Measurements from ENCODE around the gene SSBP3.

The SSBP3 gene

DNA sequence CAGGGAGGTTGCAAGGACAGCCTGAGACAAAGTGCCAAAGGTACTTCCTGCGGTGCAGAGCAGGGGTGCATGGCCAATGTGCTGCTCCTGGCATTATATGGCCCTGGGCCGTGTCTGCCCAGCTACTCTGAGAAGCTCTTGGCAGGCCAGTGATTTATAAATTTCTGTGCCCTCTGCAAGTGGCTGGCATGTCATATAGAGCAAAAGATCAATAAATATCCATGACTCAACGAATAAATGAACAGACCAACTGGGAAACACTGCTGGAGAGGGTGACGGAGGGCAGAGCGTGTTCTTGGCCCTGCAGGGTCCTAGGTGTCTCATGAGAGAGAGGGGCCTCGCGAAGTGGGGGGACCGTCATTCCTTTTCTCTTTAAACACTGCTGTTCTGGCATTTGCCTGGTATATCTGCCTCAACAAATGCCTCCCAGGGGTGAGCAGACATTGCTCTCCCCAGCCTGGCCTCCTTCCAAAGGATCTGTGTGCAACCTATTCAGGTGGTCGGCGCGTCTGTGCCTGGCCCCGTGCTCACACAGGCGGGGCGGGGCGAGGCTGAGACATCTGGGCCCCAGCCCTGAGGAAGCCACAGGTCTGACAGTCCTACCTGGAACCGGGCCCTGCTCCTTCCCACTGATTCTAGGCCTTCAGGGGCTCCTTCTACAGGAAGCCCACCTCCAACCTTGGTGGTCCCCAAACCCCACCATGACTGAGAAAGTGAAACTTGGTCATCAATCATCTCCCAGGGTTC lies 123.9 kb downstream of the SSBP3 start:
- no peak for DNase-seq

- DNase-seq = no peak
These were observed 125.5 kb downstream of the SSBP3 start for GRCh38 chr1:54280651-54281050.

DNA sequence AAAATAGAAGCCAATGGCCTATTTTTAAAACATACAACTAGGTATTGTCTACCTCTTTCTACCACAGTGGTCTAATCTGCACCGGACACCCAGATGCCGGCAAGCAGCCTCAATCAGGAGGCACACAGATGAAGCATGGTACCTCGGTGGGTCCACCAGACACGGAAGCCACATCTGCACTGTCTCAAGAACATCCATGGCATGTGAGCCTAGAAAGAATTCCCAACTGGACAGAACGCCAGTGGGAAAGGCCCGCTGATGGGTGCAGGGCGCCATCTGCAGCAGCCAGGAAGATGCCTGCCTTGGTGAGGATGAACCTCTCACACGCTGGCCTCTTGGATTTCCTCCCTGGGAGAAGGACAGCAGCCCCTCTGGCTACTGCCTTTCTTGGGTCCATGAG lies 126.7 kb downstream of the SSBP3 start:
- DNase-seq = no peak

- no peak for DNase-seq
These were observed 127.2 kb downstream of the SSBP3 start for GRCh38 chr1:54278941-54279422.

DNA sequence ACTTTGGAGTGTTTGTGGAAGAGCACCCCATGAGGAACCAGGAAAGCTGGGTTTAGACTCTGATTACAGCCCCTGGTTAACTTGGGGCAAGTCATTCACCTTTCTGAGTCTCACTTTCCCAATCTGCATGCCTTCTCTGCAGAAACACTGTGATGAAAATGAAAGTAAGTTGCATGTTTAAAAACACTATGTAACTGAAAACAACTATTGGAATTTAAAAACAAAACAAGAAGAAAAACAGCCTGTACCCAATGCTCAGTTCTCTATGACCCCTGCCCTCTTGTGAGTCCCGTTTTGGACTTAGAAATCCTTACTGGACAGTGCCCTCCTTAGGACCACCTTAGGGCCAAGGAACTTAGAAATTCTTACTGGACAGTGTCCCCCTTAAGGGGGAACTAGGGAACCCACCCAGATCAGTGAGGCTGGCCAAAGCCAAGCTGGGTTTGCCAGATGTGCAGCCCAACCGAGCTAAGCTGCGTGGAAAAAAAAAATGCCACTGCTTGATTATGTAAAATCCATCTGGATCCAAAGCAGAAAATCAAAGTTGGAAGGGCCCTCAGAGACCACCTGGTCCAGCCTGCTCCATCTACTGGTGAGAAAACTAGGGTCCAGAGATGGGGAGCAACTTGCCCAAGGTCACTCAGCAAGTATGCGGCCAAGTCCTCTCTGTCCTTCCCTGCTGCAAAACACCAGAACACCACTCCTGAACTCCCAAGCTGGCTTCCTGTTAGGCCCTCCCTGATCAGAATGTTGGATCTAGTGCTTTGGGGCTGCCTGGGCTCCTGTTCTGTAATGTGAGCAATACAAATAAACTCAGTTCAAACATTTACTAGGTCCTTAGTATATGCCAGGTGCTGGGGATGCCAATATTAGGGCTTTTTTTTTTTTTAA lies 128.5 kb downstream of the SSBP3 start:
- no peak for DNase-seq

GRCh38 chr1:54276617-54277450 lies 129.4 kb downstream of the SSBP3 start:
- no peak for DNase-seq

DNA sequence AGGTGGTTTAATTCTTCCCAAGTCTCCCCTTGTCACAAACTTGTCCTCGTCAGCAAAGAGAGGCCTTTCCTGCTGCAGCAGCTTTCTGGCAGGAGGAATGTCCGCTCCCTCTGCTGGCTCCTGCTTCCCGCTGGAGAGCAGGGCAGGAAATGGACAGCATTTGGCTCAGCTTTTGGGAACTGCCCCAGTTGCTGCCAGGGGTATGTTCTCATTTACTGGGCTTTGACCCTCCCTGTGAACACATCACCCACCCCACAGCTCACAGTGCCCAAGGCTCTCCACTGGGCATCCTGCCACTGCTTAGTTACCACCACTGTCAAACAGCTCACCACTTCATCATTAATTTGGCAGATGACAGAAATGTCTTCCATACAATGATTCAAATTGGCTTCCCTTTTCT lies 130.8 kb downstream of the SSBP3 start:
- no peak for DNase-seq

GRCh38 chr1:54274881-54275280 lies 131.3 kb downstream of the SSBP3 start:
- no peak for DNase-seq

DNA sequence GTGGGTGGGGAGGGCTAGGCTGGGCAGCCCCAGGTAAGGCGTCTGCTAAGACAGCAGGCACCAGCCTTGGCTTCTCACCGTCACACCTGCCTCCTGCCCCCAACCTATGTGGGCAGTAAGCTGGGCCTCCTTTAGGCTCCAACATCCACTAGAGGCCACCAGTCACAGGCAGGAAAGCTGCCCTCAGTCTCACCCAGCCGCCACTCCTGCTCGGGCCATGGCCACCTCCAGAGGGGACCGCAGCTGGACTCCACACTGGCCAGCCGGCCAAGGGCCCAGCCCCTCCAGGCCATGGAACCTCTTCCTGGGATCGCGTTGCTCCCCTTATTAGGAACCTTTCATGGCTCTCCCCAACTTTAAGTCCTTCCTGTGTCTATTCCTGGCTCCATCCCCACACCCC lies 131.7 kb downstream of the SSBP3 start:
- DNase-seq = no peak

- DNase-seq = no peak
These were observed 132.4 kb downstream of the SSBP3 start for GRCh38 chr1:54273795-54274163.

DNA sequence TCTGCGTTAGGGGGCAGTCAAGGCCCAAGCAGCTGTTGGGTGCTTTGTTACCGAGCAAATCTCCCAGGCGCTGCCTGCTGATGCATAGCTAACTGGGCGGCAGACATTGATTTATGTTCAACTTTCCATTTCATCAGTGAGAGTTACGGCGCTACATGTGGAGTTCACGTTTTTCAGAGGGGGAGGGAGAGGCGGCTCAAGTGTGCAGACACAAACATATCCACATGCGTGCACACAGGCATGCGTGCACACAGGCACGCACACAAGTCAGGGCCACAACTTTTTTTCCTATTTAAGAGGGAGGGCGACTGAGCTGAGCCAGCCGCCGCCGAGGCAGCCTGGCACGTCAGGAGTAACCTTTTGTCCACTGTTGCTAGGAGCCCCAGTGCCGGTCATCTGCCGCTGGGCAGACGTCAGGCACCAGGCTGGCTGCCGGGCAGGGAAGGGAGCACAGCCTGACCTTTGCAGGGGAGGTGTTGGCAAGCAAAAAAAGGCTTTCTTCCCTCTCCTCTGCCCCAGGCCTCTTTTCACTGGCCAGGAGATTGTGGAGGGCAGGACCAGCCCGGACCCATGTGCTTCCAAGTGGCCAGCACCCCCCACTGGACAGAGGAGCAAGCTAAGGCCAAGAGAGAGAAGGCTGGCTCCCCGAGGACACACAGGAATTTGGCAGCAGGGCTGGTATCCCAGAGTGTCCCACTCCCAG lies 133.0 kb downstream of the SSBP3 start:
- no peak for DNase-seq

GRCh38 chr1:54272772-54273091 lies 133.5 kb downstream of the SSBP3 start:
- DNase-seq = no peak

DNA sequence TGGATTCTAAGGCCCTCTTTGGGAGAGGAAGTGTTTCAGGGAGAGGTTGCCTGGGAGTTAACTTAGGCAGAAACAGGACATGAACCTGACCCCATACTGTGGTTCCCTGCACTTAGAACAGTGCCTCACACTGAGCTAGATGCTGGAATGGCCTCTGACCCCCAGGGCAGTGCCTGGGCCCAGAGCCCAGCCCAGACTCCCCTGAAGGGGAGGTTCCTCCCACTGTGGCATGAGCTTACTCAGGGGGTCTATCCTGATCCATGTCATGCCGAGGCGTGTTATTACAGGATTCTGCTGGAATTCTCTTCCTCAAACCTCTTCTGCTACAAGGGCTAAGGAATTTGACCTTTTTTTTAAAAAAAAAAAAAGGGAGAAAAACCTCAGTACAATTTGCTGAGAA lies 134.1 kb downstream of the SSBP3 start:
- DNase-seq = no peak

DNA sequence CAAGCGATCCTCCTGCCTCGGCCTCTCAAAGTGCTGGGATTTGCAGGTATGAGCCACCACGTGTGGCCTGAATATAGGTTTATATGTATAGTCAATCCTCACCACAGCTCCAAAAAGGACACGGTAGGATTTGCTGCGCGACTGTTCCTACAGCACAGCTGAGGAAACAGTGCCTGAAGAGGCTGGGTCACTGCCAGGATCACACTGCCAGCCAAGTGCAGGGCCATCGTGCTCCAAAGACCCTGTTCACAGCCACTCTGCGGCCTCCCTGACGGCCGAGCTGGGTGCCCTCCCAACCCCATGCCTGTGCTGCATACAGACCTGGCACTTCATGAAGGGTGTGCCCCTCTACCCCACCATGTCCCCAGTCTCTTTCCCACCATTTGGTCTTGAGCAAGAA lies 134.9 kb downstream of the SSBP3 start:
- DNase-seq = no peak

DNA sequence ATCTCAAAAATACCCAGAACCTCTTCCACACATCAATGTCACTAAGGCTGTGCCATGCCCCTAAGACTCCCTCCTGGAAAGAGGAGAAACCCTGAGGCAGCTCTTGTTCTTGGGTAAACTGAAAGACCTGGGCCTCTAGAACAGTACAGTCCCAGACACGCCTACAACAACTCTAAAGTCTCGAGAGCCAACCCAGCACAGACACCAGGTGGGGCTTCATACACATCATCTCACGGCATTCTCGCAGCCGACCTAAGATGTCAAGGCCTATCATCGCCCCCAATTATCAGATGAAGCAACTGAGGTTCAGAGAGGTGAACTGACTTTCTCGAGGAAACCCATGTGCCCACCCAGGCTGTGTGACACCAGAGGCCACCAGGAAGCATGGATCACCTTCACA lies 135.7 kb downstream of the SSBP3 start:
- DNase-seq = no peak

DNA sequence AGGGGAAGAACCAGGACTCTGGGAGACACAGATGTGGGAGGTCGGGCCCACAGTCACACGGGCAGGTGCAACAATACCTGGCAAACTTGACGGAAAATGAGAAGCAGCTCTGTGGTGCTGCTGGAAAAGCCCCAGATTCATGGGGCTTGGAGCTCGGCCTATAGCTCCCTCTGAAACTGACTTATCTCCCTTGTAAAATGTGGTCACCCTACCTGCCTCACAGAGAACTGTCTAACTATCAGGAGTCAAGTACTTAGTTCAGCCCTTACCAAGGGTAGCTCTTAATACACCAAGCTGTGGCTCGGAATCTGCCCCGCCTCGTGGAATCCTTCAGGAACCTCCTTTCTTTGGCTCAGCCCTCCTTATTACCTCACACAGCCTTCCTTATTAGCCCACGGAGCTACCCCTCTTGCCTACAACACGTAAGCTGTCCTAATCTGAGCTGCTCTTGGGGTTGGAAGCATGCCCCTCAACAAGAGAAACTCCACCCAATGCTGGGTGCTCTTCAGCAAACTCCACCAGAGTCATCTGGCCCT lies 137.4 kb downstream of the SSBP3 start:
- DNase-seq = no peak

- DNase-seq = no peak
These were observed 138.1 kb downstream of the SSBP3 start for GRCh38 chr1:54267815-54268761.

DNA sequence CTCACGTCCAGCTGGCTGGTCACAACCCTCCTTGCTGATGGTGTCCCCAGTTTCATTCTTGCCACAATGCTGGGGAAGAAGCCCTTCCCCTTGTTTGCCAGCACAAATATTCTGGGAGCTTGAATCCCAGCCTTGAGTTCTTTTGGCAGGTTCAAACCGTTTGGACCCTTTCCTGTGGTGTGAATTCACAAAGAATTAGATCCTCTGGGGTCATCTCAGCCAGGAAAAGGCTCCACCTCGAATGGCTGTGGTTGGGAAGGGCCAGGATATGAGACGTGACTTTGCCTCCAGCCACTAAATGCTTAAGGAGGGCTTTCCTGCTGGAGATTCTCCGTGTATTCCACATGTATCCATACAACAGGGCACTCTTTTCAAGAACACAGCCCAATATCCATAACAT lies 139.3 kb downstream of the SSBP3 start:
- DNase-seq = no peak

GRCh38 chr1:54266195-54266594 lies 140.0 kb downstream of the SSBP3 start:
- DNase-seq = no peak

- DNase-seq = no peak
These were observed 140.5 kb downstream of the SSBP3 start for GRCh38 chr1:54265659-54266058.

GRCh38 chr1:54265126-54265525 lies 141.1 kb downstream of the SSBP3 start:
- DNase-seq = no peak

Data from inflammatory macrophage treated with lipopolysaccharide for 1 hour (primary cell).